GM21619 (cell line): ENCODE measurements around the gene AGTPBP1.
"Not testable (repeated sequence)": the region's sequence is repeated elsewhere in the genome, so short reads cannot be mapped to it uniquely, and the experiment has no call there.

ENCODE experiments used
- ATAC-seq: cut with Tn5 transposase; IDR thresholded peaks from one replicate; pipeline ENCODE4 v1.9.1; 2021; ENCODE audit not compliant: unreplicated experiment

The AGTPBP1 gene

GRCh38 chr9:85717818-85718217 is 23.9 kb downstream of the AGTPBP1 start:
- not testable (repeated sequence) for ATAC-seq

- no peak for ATAC-seq
Measured at GRCh38 chr9:85717220-85717619, 24.5 kb downstream of the AGTPBP1 start.

- ATAC-seq: peak; percentile 68
Measured at GRCh38 chr9:85716031-85716877, 25.5 kb downstream of the AGTPBP1 start.

- peak; percentile 62 for ATAC-seq
Measured at GRCh38 chr9:85715587-85715986, 26.2 kb downstream of the AGTPBP1 start.

GRCh38 chr9:85713897-85714296 is 27.9 kb downstream of the AGTPBP1 start:
- no peak for ATAC-seq

- no peak for ATAC-seq
Measured at GRCh38 chr9:85704744-85705143, 37.0 kb downstream of the AGTPBP1 start.

GRCh38 chr9:85703398-85703797 is 38.4 kb downstream of the AGTPBP1 start:
- ATAC-seq: no peak

- ATAC-seq: no peak
Measured at GRCh38 chr9:85702726-85703289, 38.9 kb downstream of the AGTPBP1 start.

- ATAC-seq: no peak
Measured at GRCh38 chr9:85702191-85702590, 39.6 kb downstream of the AGTPBP1 start.

- no peak for ATAC-seq
Measured at GRCh38 chr9:85700330-85700729, 41.4 kb downstream of the AGTPBP1 start.

- ATAC-seq: no peak
Measured at GRCh38 chr9:85688361-85688760, 53.4 kb downstream of the AGTPBP1 start.

GRCh38 chr9:85685081-85685480 is 56.7 kb downstream of the AGTPBP1 start:
- ATAC-seq: no peak

GRCh38 chr9:85676790-85677189 is 65.0 kb downstream of the AGTPBP1 start:
- no peak for ATAC-seq

- ATAC-seq: no peak
Measured at GRCh38 chr9:85667374-85667773, 74.4 kb downstream of the AGTPBP1 start.

GRCh38 chr9:85666086-85666485 is 75.7 kb downstream of the AGTPBP1 start:
- ATAC-seq: no peak

GRCh38 chr9:85662573-85662972 is 79.2 kb downstream of the AGTPBP1 start:
- ATAC-seq: no peak

- no peak for ATAC-seq
Measured at GRCh38 chr9:85658716-85659115, 83.0 kb downstream of the AGTPBP1 start.

GRCh38 chr9:85653153-85653552 is 88.6 kb downstream of the AGTPBP1 start:
- no peak for ATAC-seq

GRCh38 chr9:85647571-85647970 is 94.2 kb downstream of the AGTPBP1 start:
- ATAC-seq: peak; percentile 76

- ATAC-seq: no peak
Measured at GRCh38 chr9:85645909-85646627, 95.7 kb downstream of the AGTPBP1 start.

- ATAC-seq: no peak
Measured at GRCh38 chr9:85640425-85640824, 101.3 kb downstream of the AGTPBP1 start.

- ATAC-seq: no peak
Measured at GRCh38 chr9:85639675-85640186, 102.0 kb downstream of the AGTPBP1 start.
